MCF 10A (cell line): Measurements from ENCODE around the gene KCNT2. TPM values are rescaled to one million over a fixed set of nuclear protein-coding genes. Genes with fewer than 3 reads are reported as not detected.
A peak's percentile ranks its signal among the peaks of the same experiment; 100 is the strongest.

Experiments
- BruUV-seq: library from RNA; stranded (reverse); fragments of 400-500 nt; replicated peaks from 2 replicates; lab custom pipeline; 2021; lab: Mats Ljungman, UMichigan
- CTCF ChIA-PET: fragments of 300-600 bp; sonication (Branson Sonifier 250); formaldehyde crosslinking; extraction: SDS; loops from one replicate; lab custom pipeline; 2021; ENCODE audit warnings: antibody characterized with exemption, inconsistent platforms; lab: Yijun Ruan, JAX
- POLR2A ChIA-PET: fragments of 300-600, 350-650 bp; sonication (Branson Sonifier 250); formaldehyde crosslinking; extraction: SDS; loops from one replicate; lab custom pipeline; 2020; ENCODE audit warnings: antibody characterized with exemption, inconsistent platforms; lab: Yijun Ruan, JAX
- DNase-seq: peaks from one replicate; pipeline ENCODE4 v3.0.0-alpha.2; 2018; ENCODE audit not compliant: unreplicated experiment
- H3K27ac Mint-ChIP-seq: one replicate; pipeline ENCODE4 v1.8.0; 2022; ENCODE audit warnings: mild to moderate bottlenecking, low read depth, mixed read lengths; ENCODE audit not compliant: unreplicated experiment
- H3K27me3 Mint-ChIP-seq: one replicate; pipeline ENCODE4 v1.8.0; 2022; ENCODE audit warnings: mixed read lengths; ENCODE audit not compliant: insufficient read depth, unreplicated experiment
- H3K36me3 Mint-ChIP-seq: one replicate; pipeline ENCODE4 v1.8.0; 2022; ENCODE audit warnings: mild to moderate bottlenecking, moderate library complexity, mixed read lengths; ENCODE audit not compliant: insufficient read depth, unreplicated experiment
- H3K4me1 Mint-ChIP-seq: one replicate; pipeline ENCODE4 v1.8.0; 2022; ENCODE audit warnings: mixed read lengths; ENCODE audit not compliant: insufficient read depth, unreplicated experiment
- H3K4me3 Mint-ChIP-seq: one replicate; pipeline ENCODE4 v1.8.0; 2022; ENCODE audit warnings: mild to moderate bottlenecking, moderate library complexity, mixed read lengths; ENCODE audit not compliant: unreplicated experiment
- H3K9me3 Mint-ChIP-seq: one replicate; pipeline ENCODE4 v1.8.0; 2022; ENCODE audit warnings: mixed read lengths; ENCODE audit not compliant: unreplicated experiment
- intact Hi-C: fragments of 100-400 bp; cut with micrococcal nuclease; formaldehyde crosslinking; loops from 2 replicates; pipeline ENCODE4 v1.14.1; 2022
- microRNA-seq: library from miRNA; unstranded; fragments of <30 nt; microRNA quantifications from one replicate; pipeline ENCODE4 v1.2.0, GENCODE V29; 2022
- total RNA-seq: library from RNA; stranded (reverse); gene quantifications from 2 replicates; pipeline ENCODE4 v1.2.3, GENCODE V29; 2022
- TF ChIP-seq, protein P1 (sequence below): fragments of 200-600 bp; IDR thresholded peaks from one replicate; pipeline ENCODE4 v1.8.0; 2022; ENCODE audit warnings: antibody characterized with exemption, mild to moderate bottlenecking; ENCODE audit not compliant: unreplicated experiment

Gene KCNT2
- total RNA-seq, 1 experiment from 2014 or later, result 1.5 TPM

DNA sequence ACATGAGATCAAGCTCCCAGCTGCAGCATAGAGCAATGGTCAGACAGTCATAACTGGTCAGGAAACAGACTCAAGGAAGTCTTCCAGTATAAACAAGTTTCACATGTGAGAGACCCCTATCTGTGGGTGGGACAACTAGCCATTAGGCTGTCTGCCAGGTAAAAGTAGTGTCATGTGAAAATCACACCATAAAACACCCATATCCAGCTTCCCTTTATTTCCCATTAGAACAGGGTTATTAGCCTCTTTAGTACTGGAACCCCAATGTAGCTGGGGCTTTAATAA lies 426.7 kb downstream of the KCNT2 start:
- Mint-ChIP-seq H3K9me3 (no peaks in the 10 kb centered on the region), H3K27ac (peak overlapping the region; percentile 68), H3K4me1 (peaks cover 21% of the 10 kb centered on the region), H3K4me3 (no peak overlapping the region), H3K27me3 (no peaks in the 10 kb centered on the region), H3K36me3 (peaks cover 4% of the 10 kb centered on the region)
- TF ChIP-seq, protein P1, sequence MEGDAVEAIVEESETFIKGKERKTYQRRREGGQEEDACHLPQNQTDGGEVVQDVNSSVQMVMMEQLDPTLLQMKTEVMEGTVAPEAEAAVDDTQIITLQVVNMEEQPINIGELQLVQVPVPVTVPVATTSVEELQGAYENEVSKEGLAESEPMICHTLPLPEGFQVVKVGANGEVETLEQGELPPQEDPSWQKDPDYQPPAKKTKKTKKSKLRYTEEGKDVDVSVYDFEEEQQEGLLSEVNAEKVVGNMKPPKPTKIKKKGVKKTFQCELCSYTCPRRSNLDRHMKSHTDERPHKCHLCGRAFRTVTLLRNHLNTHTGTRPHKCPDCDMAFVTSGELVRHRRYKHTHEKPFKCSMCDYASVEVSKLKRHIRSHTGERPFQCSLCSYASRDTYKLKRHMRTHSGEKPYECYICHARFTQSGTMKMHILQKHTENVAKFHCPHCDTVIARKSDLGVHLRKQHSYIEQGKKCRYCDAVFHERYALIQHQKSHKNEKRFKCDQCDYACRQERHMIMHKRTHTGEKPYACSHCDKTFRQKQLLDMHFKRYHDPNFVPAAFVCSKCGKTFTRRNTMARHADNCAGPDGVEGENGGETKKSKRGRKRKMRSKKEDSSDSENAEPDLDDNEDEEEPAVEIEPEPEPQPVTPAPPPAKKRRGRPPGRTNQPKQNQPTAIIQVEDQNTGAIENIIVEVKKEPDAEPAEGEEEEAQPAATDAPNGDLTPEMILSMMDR, result no peak
- ChIA-PET POLR2A (interaction anchor here (0.6 to 2.0 kb wide), 6 partner anchors 12 to 546 kb away, joined by 3 to 22 read pairs (median 3); no protein-coding TSS in a partner anchor), CTCF (interaction anchor here (0.9 to 2.8 kb wide), 3 partner anchors 32 to 128 kb away, joined by 3 to 15 read pairs (median 14); no protein-coding TSS in a partner anchor)
- intact Hi-C loops, result loop anchor here (1.0 kb wide), 1 partner anchor 21 kb away; no protein-coding TSS in a partner anchor
- DNase-seq, result no peak
- no TSS peak for BruUV-seq

DNA sequence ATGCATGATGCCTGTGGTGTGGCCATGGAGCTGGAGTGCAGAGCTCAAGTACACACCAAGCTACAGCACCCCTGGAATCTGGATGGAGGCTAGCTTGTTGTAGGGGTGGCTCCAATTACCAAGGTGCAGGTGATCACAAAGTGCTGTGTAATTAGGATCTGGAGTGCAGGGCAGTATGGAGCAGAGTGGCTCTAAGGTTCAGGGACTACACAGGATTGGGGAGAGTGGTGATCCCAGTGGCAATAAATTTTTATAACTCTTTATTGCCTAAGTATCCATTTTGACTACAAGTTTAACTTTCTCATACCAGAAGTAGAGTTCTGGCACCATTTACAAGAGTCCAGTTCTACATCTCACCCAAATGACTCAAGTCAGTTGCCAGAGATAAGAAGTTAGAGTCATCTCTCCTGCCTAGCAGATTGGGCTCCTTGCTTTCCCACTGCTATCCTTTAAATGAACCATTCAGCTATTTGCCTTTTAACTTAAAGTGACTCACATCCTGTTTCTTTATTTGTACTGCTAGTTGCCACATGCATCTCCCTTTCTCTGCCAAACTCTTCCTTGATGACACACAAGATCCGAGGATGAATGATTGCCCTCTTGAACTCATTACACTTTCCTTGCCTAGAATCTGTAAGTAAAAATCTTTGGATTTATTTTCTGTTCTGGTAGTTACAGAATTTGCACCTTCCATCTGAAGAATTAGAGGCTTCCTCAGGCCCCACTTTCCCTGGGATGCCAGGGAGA lies 427.2 kb downstream of the KCNT2 start:
- Mint-ChIP-seq H3K4me3 (no peak overlapping the region), H3K4me1 (peaks cover 21% of the 10 kb centered on the region), H3K27me3 (no peaks in the 10 kb centered on the region), H3K27ac (peak overlapping the region; percentile 68), H3K9me3 (no peaks in the 10 kb centered on the region), H3K36me3 (peaks cover 4% of the 10 kb centered on the region)
- intact Hi-C loops, result loop anchor here (1.0 kb wide), 1 partner anchor 21 kb away; no protein-coding TSS in a partner anchor
- ChIA-PET POLR2A (interaction anchor here (0.6 to 2.0 kb wide), 6 partner anchors 13 to 545 kb away, joined by 3 to 22 read pairs (median 3); no protein-coding TSS in a partner anchor), CTCF (interaction anchor here (0.6 to 2.8 kb wide), 5 partner anchors 10 to 129 kb away, joined by 3 to 15 read pairs (median 4); no protein-coding TSS in a partner anchor)
- TF ChIP-seq, protein P1, result no peak
- DNase-seq, result peak; percentile 98
- TSS peak; percentile 79 for BruUV-seq

DNA sequence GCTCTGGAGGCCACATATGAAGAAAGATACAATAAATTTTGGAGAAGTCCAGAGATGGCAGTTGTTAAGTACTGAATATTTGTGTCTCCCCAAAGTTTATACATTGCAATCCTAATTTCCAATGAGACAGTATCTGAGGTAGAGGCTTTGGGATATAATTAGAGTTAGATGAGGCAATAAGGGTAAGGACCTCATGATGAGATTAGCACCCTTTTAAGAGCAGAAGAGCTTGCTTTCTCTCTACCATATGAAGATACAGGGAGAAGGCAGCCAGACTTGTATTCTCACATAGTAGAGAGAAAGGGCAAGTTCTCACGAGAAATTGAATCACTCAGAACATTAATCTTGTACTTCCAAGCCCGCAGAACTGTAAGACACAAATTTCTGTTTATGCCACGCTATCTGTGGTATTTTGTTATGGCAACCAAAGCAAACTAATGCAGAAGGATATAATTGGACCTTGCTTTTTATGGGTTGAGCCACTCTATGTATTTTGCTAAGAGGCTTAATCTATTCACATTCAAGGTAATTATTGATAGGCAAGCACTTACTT lies 430.1 kb downstream of the KCNT2 start:
- Mint-ChIP-seq H3K27ac (no peak overlapping the region), H3K36me3 (peaks cover 4% of the 10 kb centered on the region), H3K4me3 (no peak overlapping the region), H3K4me1 (peaks cover 21% of the 10 kb centered on the region), H3K9me3 (no peaks in the 10 kb centered on the region), H3K27me3 (no peaks in the 10 kb centered on the region)
- no peak for DNase-seq
- CTCF ChIA-PET, result no interaction called here
- intact Hi-C loops, result no loop called here
- POLR2A ChIA-PET, result interaction anchor here (0.9 to 1.5 kb wide), 2 partner anchors 10 to 55 kb away, joined by 3 to 4 read pairs; no protein-coding TSS in a partner anchor
- BruUV-seq, result no TSS peak
- TF ChIP-seq, protein P1, result no peak

Small RNA genes lying within 50 kb of the gene (microRNA-seq; reads per million reads assigned to microRNA genes)
- gene MIR4735, result not detected

Other genes starting within 250 kb of the KCNT2 start
- gene CFH, start 43.6 kb upstream of the KCNT2 start, total RNA-seq, result 21.3 and 31.6 TPM in 2 replicates
- gene CFHR3, start 166.4 kb upstream of the KCNT2 start, total RNA-seq, result not detected in 2 replicates
- gene CFHR1, start 211.3 kb upstream of the KCNT2 start, total RNA-seq, result not detected in 2 replicates